Measurements from ENCODE around the gene TBRG4.

GRCh38 chr7:45116048-45116447 is 4.6 kb upstream of the TBRG4 start:
- no peak for TF ChIP-seq CTCF (tag by site-specific recombination; IDR thresholded peaks at IDR 0.05)
- no peak for TF ChIP-seq ZBTB8A (tag by site-specific recombination; IDR thresholded peaks at IDR 0.05)
- TF ChIP-seq MYNN (tag by site-specific recombination; IDR thresholded peaks at IDR 0.05; ENCODE audit: borderline replicate concordance) = no peak
- TF ChIP-seq ZNF16 (tag by site-specific recombination; IDR thresholded peaks at IDR 0.05; ENCODE audit: low read depth) = no peak
- TF ChIP-seq PBX3 (CRISPR knock-in tag; IDR thresholded peaks at IDR 0.05) = no peak
- no peak for TF ChIP-seq ZNF433 (tag by site-specific recombination; IDR thresholded peaks at IDR 0.05; ENCODE audit: low read depth)
- TF ChIP-seq ZBTB10 (tag by site-specific recombination; IDR thresholded peaks at IDR 0.05) = no peak
- TF ChIP-seq KLF7 (tag by site-specific recombination; IDR thresholded peaks at IDR 0.05; ENCODE audit: borderline replicate concordance) = no peak

All from HEK293 (cell line).